GM12865 (cell line): ENCODE measurements around the gene GRAMD4.

Source experiments
- DNase-seq: peaks from one replicate; pipeline ENCODE4 v3.0.0; 2010; ENCODE audit warnings: low read depth
- H3K4me3 ChIP-seq: 2 replicates; pipeline ENCODE4 v1.5.1; 2011; ENCODE audit warnings: mild to moderate bottlenecking, low read depth, low read length, control low read depth
- CTCF ChIP-seq: IDR thresholded peaks from 2 replicates; pipeline ENCODE4 v1.5.1; 2011; ENCODE audit warnings: low read length, control low read depth, low read depth, inconsistent platforms; ENCODE audit not compliant: insufficient read depth; ENCODE audit errors: missing control alignments

The GRAMD4 gene

GRCh38 chr22:46584081-46584921 lies 35.9 kb upstream of the GRAMD4 start:
- H3K4me3 ChIP-seq, result no peak overlapping the region

GRCh38 chr22:46585340-46586122 lies 34.7 kb upstream of the GRAMD4 start:
- no peak for DNase-seq
- no peak for TF ChIP-seq CTCF

More at GRCh38 chr22:46584081-46584921, 35.9 kb upstream of the GRAMD4 start:
- TF ChIP-seq CTCF, result no peak
- DNase-seq, result no peak

GRCh38 chr22:46586123-46586519 lies 34.1 kb upstream of the GRAMD4 start:
- no peak overlapping the region for H3K4me3 ChIP-seq
- DNase-seq, result no peak
- no peak for TF ChIP-seq CTCF

More at GRCh38 chr22:46585340-46586122, 34.7 kb upstream of the GRAMD4 start:
- no peak overlapping the region for H3K4me3 ChIP-seq

GRCh38 chr22:46586531-46587011 lies 33.6 kb upstream of the GRAMD4 start:
- H3K4me3 ChIP-seq, result no peak overlapping the region
- DNase-seq, result no peak
- no peak for TF ChIP-seq CTCF

- peak; percentile 79 for DNase-seq
- TF ChIP-seq CTCF, result no peak
- no peak overlapping the region; the same call in 1 of the 2 replicates for H3K4me3 ChIP-seq
These were observed 33.1 kb upstream of the GRAMD4 start for GRCh38 chr22:46587061-46587460.

GRCh38 chr22:46587492-46588278 lies 32.5 kb upstream of the GRAMD4 start:
- peak overlapping the region; percentile 5 for H3K4me3 ChIP-seq
- TF ChIP-seq CTCF, result no peak
- DNase-seq, result peak; percentile 80
